HCT116 (cell line): ENCODE data around the gene OPCML. TPM values are rescaled to one million over a fixed set of nuclear protein-coding genes. Genes with fewer than 3 reads are reported as not detected.

Source experiments
- ATAC-seq: fragments of 200-7000 bp; cut with Tn5 transposase; 2 replicates; pipeline ENCODE4 v1.9.1; 2020; ENCODE audit warnings: mild to moderate bottlenecking, moderate library complexity
- BruUV-seq: library from RNA; stranded (reverse); fragments of 400-500 nt; replicated peaks from 2 replicates; lab custom pipeline; 2021; lab: Mats Ljungman, UMichigan
- CTCF ChIA-PET: fragments of 300-600 bp; sonication (Branson Sonifier 250); formaldehyde crosslinking; loops from one replicate; lab custom pipeline; 2021; ENCODE audit warnings: antibody characterized with exemption; lab: Charles Lee
- POLR2A ChIA-PET: fragments of 300-600, 350-600 bp; sonication (Branson Sonifier 250); formaldehyde crosslinking; loops from one replicate; lab custom pipeline; 2021; ENCODE audit warnings: antibody characterized with exemption; lab: Charles Lee
- RAD21 ChIA-PET, 2 experiments: fragments of 300-600 bp; sonication (Branson Sonifier 250); formaldehyde crosslinking; loops; one replicate each; lab custom pipeline; 2023; ENCODE audit warnings: low total read pairs in 2 of 2; ENCODE audit not compliant: uncharacterized antibody in 2 of 2, unreplicated experiment in 2 of 2, low non-redundant PET in 1 of 2; lab: Charles Lee
- DNase-seq: peaks from one replicate; pipeline ENCODE4 v3.0.0-alpha.2; 2010; ENCODE audit warnings: low read depth, low spot score
- H2AFZ ChIP-seq: fragments of 200-600 bp; shearing (Covaris generic), sonication (generic); 2 replicates; pipeline ENCODE4 v1.6.1; 2017; ENCODE audit warnings: low read depth, mixed run types, mixed read lengths, antibody characterized with exemption, low read length; ENCODE audit not compliant: poor library complexity, severe bottlenecking
- H3K27ac ChIP-seq: 2 replicates; pipeline ENCODE4 v1.5.1; 2012; ENCODE audit warnings: low read depth, low read length
- H3K27me3 ChIP-seq: fragments of 200-600 bp; sonication (generic); 2 replicates; pipeline ENCODE4 v1.6.1; 2016; ENCODE audit warnings: mixed run types, low read length, mixed read lengths; ENCODE audit not compliant: insufficient read depth
- H3K36me3 ChIP-seq, 2 experiments: fragments of 200-500 bp in 1 of 2; fragments of 200-600 bp in 1 of 2; sonication (Bioruptor generic) in 1 of 2; sonication (generic) in 1 of 2; 2 replicates each; pipeline versions ENCODE4 v1.5.1 to v1.6.1; 2014 to 2016; ENCODE audit warnings: low read length in 2 of 2, inconsistent platforms in 1 of 2, mixed read lengths in 1 of 2, mixed run types in 1 of 2; ENCODE audit not compliant: insufficient read depth in 2 of 2, control insufficient read depth in 1 of 2
- H3K4me1 ChIP-seq, 2 experiments: fragments of 200-600 bp in 1 of 2; sonication (generic) in 1 of 2; 2 replicates each; pipeline versions ENCODE4 v1.5.1 to v1.6.1; 2012 to 2017; ENCODE audit warnings: low read length in 2 of 2, inconsistent platforms in 1 of 2, mild to moderate bottlenecking in 1 of 2, mixed read lengths in 1 of 2, mixed run types in 1 of 2, moderate library complexity in 1 of 2; ENCODE audit not compliant: insufficient read depth in 2 of 2, control insufficient read depth in 1 of 2
- H3K4me2 ChIP-seq: fragments of 200-600 bp; sonication (generic); 2 replicates; pipeline ENCODE4 v1.6.1; 2017; ENCODE audit warnings: mixed run types, low read length, mixed read lengths
- H3K4me3 ChIP-seq, 2 experiments: fragments of 200-600 bp in 1 of 2; sonication (generic) in 1 of 2; replicated peaks in 1 of 2; 2 replicates each; pipeline ENCODE4 v1.5.1; 2011 to 2016; ENCODE audit warnings: low read length in 2 of 2, control low read depth in 1 of 2, low read depth in 1 of 2, mild to moderate bottlenecking in 1 of 2, mixed read lengths in 1 of 2, mixed run types in 1 of 2
- H3K79me2 ChIP-seq: fragments of 200-600 bp; sonication (generic); 2 replicates; pipeline ENCODE4 v1.6.1; 2017; ENCODE audit warnings: mild to moderate bottlenecking, mixed run types, low read length, moderate library complexity, mixed read lengths; ENCODE audit not compliant: insufficient read depth
- H3K9ac ChIP-seq: fragments of 200-600 bp; sonication (generic); 2 replicates; pipeline ENCODE4 v1.6.1; 2016; ENCODE audit warnings: low read length, mixed read lengths
- H3K9me2 ChIP-seq: fragments of 200-600 bp; sonication (generic), shearing (Covaris generic); 2 replicates; pipeline ENCODE4 v1.6.1; 2017; ENCODE audit warnings: mixed run types, mild to moderate bottlenecking, moderate library complexity; ENCODE audit not compliant: insufficient read depth
- H3K9me3 ChIP-seq, 2 experiments: fragments of 200-500 bp in 1 of 2; fragments of 200-600 bp in 1 of 2; sonication (Bioruptor generic) in 1 of 2; sonication (generic) in 1 of 2; 2 replicates each; pipeline ENCODE4 v1.6.1; 2014 to 2017; ENCODE audit warnings: low read length in 2 of 2, mixed read lengths in 2 of 2, inconsistent platforms in 1 of 2, low read depth in 1 of 2, mild to moderate bottlenecking in 1 of 2, mixed run types in 1 of 2, moderate library complexity in 1 of 2; ENCODE audit not compliant: control insufficient read depth in 1 of 2, insufficient read depth in 1 of 2
- H4K20me1 ChIP-seq: fragments of 200-600 bp; sonication (generic), shearing (Covaris generic); 2 replicates; pipeline ENCODE4 v1.6.1; 2017; ENCODE audit warnings: mixed run types, mild to moderate bottlenecking, moderate library complexity; ENCODE audit not compliant: insufficient read depth
- CBX3 ChIP-seq: IDR thresholded peaks from 2 replicates; pipeline ENCODE4 v1.6.1; 2012; ENCODE audit warnings: low read depth
- ELF1 ChIP-seq: IDR thresholded peaks from 2 replicates; pipeline ENCODE4 v1.6.1; 2012; ENCODE audit warnings: low read depth, borderline replicate concordance
- FOSL1 ChIP-seq: IDR thresholded peaks from 2 replicates; pipeline ENCODE4 v1.6.1; 2012; ENCODE audit warnings: low read depth
- JUND ChIP-seq: IDR thresholded peaks from 2 replicates; pipeline ENCODE4 v1.6.1; 2012
- SP1 ChIP-seq: IDR thresholded peaks from 2 replicates; pipeline ENCODE4 v1.6.1; 2012; ENCODE audit warnings: low read depth
- YY1 ChIP-seq: IDR thresholded peaks from 2 replicates; pipeline ENCODE4 v1.6.1; 2011; ENCODE audit warnings: low read length, low read depth, moderate library complexity, mild to moderate bottlenecking; ENCODE audit not compliant: insufficient replicate concordance; ENCODE audit errors: extremely low read depth
- ZFX ChIP-seq: fragments of 450-650 bp; IDR thresholded peaks from 2 replicates; pipeline ENCODE4 v1.6.1; 2017
- ZNF274 ChIP-seq: fragments of 200-500 bp; sonication (Bioruptor generic); IDR thresholded peaks from 2 replicates; pipeline ENCODE4 v1.6.1; 2014; ENCODE audit warnings: mild to moderate bottlenecking, low read depth, low read length, inconsistent platforms
- intact Hi-C: fragments of 100-400 bp; cut with micrococcal nuclease; formaldehyde crosslinking; loops from 2 replicates; pipeline ENCODE4 v1.10.0; 2022
- total RNA-seq: library from RNA; stranded (reverse); gene quantifications from one replicate; pipeline ENCODE4 v1.2.1, GENCODE V29; 2021; ENCODE audit not compliant: unreplicated experiment
- TF ChIP-seq, protein P1 (sequence below): IDR thresholded peaks from 2 replicates; pipeline ENCODE4 v1.6.1; 2012
- TF ChIP-seq, protein P2 (sequence below): IDR thresholded peaks from 2 replicates; pipeline ENCODE4 v1.6.1; 2012; ENCODE audit warnings: low read depth
- TF ChIP-seq, protein P3 (sequence below), 3 experiments: fragments of 200-600 bp in 1 of 3; sonication (generic) in 1 of 3; IDR thresholded peaks in 2 of 3; conservative IDR thresholded peaks in 1 of 3; 2 replicates each; pipeline ENCODE4 v1.5.1; 2012 to 2017; ENCODE audit warnings: low read depth in 2 of 3, low read length in 2 of 3, antibody characterized with exemption in 1 of 3, borderline replicate concordance in 1 of 3, control low read depth in 1 of 3, mild to moderate bottlenecking in 1 of 3, mixed read lengths in 1 of 3, mixed run types in 1 of 3, moderate library complexity in 1 of 3; ENCODE audit not compliant: insufficient read depth in 1 of 3

The OPCML gene
- total RNA-seq, 1 experiment from 2014 or later: not detected

DNA sequence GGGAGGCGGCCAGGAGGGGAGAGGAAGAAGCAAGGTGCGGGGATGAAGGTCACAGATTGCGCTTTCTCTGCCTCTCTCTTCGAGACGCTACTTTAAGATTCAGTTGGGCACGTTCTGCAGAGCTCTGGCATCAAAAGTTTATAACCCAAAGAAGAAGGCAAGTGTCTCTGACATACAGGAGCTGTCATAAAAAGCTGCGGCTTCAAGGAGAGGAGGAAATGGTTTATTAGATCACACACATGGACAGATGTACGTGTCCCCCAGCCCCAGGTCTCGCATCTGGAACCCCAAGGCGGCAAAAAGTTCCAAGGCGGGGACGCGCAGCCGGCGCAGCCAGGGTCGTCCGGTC is 589.0 kb downstream of the OPCML start:
- H3K4me3 ChIP-seq: no peak overlapping the region
- DNase-seq (no peak), ATAC-seq (no peak)
- H2AFZ ChIP-seq: no peak overlapping the region
- BruUV-seq: no TSS peak
- no peak overlapping the region for H3K27ac ChIP-seq
- H3K79me2 ChIP-seq: no peaks in the 10 kb centered on the region
- H3K36me3 ChIP-seq: no peaks in the 10 kb centered on the region
- ChIA-PET POLR2A (no interaction called here), CTCF (no interaction called here), RAD21 (no interaction called here)
- no peaks in the 10 kb centered on the region for H3K4me1 ChIP-seq
- no peak overlapping the region for H3K9ac ChIP-seq
- no peaks in the 10 kb centered on the region; the same call in 1 of the 2 replicates for H4K20me1 ChIP-seq
- peaks cover 0 to 17% of the 10 kb centered on the region in 2 experiments; a peak in 2 of 4 replicates for H3K9me3 ChIP-seq
- H3K27me3 ChIP-seq: no peaks in the 10 kb centered on the region
- no peak overlapping the region for H3K4me2 ChIP-seq
- H3K9me2 ChIP-seq: no peaks in the 10 kb centered on the region
- intact Hi-C loops: no loop called here
- TF ChIP-seq, protein P1, sequence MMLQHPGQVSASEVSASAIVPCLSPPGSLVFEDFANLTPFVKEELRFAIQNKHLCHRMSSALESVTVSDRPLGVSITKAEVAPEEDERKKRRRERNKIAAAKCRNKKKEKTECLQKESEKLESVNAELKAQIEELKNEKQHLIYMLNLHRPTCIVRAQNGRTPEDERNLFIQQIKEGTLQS: no peak
- no peak for TF ChIP-seq CBX3

DNA sequence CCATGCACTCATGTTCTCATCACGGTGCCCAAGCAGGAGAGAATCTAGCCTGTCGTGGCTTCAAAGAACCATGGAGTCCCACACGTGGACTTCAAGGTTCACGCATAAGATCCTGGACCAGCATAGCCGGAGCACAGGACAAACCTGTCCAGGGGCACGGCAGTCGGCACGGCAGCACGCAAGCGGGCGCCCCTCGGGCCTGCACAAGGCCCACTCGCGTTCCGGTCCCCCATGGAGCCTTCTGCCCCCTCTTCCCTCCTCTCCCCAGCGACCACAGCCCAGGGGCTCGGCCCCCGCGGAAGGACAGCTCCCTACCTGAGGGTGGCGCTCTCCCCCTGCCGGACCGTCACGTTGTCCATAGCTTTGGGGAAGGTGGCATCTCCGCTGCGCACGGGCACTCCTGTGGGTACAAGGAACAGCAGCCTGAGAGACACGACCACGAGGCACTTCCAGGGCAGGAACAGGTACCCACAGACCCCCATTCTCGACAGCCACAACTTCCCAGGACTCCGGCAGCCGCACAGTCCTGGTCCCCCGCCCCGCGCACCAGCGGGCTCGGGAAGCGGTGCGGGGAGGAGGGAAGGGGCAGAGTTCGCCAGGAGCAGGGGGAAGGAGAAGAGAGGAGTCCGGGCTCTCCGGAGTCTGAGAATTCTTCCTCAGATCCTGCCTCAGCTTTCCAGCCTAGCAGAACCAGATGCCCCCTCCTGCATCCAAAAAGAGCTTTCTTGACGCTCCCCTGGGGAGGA is 589.5 kb downstream of the OPCML start:
- H3K4me3 ChIP-seq: no peak overlapping the region
- no peaks in the 10 kb centered on the region for H3K79me2 ChIP-seq
- ChIA-PET RAD21 (no interaction called here), POLR2A (no interaction called here), CTCF (no interaction called here)
- TF ChIP-seq, protein P2, sequence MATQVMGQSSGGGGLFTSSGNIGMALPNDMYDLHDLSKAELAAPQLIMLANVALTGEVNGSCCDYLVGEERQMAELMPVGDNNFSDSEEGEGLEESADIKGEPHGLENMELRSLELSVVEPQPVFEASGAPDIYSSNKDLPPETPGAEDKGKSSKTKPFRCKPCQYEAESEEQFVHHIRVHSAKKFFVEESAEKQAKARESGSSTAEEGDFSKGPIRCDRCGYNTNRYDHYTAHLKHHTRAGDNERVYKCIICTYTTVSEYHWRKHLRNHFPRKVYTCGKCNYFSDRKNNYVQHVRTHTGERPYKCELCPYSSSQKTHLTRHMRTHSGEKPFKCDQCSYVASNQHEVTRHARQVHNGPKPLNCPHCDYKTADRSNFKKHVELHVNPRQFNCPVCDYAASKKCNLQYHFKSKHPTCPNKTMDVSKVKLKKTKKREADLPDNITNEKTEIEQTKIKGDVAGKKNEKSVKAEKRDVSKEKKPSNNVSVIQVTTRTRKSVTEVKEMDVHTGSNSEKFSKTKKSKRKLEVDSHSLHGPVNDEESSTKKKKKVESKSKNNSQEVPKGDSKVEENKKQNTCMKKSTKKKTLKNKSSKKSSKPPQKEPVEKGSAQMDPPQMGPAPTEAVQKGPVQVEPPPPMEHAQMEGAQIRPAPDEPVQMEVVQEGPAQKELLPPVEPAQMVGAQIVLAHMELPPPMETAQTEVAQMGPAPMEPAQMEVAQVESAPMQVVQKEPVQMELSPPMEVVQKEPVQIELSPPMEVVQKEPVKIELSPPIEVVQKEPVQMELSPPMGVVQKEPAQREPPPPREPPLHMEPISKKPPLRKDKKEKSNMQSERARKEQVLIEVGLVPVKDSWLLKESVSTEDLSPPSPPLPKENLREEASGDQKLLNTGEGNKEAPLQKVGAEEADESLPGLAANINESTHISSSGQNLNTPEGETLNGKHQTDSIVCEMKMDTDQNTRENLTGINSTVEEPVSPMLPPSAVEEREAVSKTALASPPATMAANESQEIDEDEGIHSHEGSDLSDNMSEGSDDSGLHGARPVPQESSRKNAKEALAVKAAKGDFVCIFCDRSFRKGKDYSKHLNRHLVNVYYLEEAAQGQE: no peak
- TF ChIP-seq SP1: no peak
- TF ChIP-seq ZFX: no peak
- TF ChIP-seq, protein P1: no peak
- TF ChIP-seq YY1: no peak
- TF ChIP-seq ZNF274: no peak
- TF ChIP-seq, protein P3, sequence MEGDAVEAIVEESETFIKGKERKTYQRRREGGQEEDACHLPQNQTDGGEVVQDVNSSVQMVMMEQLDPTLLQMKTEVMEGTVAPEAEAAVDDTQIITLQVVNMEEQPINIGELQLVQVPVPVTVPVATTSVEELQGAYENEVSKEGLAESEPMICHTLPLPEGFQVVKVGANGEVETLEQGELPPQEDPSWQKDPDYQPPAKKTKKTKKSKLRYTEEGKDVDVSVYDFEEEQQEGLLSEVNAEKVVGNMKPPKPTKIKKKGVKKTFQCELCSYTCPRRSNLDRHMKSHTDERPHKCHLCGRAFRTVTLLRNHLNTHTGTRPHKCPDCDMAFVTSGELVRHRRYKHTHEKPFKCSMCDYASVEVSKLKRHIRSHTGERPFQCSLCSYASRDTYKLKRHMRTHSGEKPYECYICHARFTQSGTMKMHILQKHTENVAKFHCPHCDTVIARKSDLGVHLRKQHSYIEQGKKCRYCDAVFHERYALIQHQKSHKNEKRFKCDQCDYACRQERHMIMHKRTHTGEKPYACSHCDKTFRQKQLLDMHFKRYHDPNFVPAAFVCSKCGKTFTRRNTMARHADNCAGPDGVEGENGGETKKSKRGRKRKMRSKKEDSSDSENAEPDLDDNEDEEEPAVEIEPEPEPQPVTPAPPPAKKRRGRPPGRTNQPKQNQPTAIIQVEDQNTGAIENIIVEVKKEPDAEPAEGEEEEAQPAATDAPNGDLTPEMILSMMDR (IDR thresholded peaks at IDR 0.05 in 2 of 3, conservative IDR thresholded peaks at IDR 0.05 in 1 of 3; ENCODE audit: borderline replicate concordance in 1 of 3, insufficient read depth in 1 of 3, low read depth in 2 of 3, low read length in 2 of 3): no peak
- no peak for TF ChIP-seq FOSL1
- TF ChIP-seq ELF1: no peak
- TF ChIP-seq JUND: no peak
- intact Hi-C loops: no loop called here
- no peak overlapping the region for H3K9ac ChIP-seq
- H3K27ac ChIP-seq: no peak overlapping the region
- no peaks in the 10 kb centered on the region for H3K9me2 ChIP-seq
- H3K36me3 ChIP-seq: no peaks in the 10 kb centered on the region
- no peak overlapping the region for H3K4me2 ChIP-seq
- no peaks in the 10 kb centered on the region for H3K27me3 ChIP-seq
- BruUV-seq: no TSS peak
- H3K4me1 ChIP-seq: no peaks in the 10 kb centered on the region
- no peak for ATAC-seq
- DNase-seq: no peak
- no peaks in the 10 kb centered on the region; the same call in 1 of the 2 replicates for H4K20me1 ChIP-seq
- H2AFZ ChIP-seq: no peak overlapping the region
- peaks cover 0 to 13% of the 10 kb centered on the region in 2 experiments; a peak in 2 of 4 replicates for H3K9me3 ChIP-seq
